ENCODE results near the gene NFIA.

NFIA gene

GRCh38 chr1:61067446-61068019 lies 14.8 kb upstream of the NFIA start:
- peaks cover 0 to 4% of the 10 kb centered on the region in 2 experiments for H3K4me1 ChIP-seq (ENCODE audit: control insufficient read depth in 1 of 2, insufficient read depth in 2 of 2, low read length in 2 of 2)
- no peak overlapping the region for H3K27ac ChIP-seq (ENCODE audit: low read depth, low read length)
- H3K79me1 ChIP-seq (ENCODE audit: low read length) = no peaks in the 10 kb centered on the region
- H4K8ac ChIP-seq (ENCODE audit: low read depth, low read length) = no peak overlapping the region
- no peaks in the 10 kb centered on the region for H3K27me3 ChIP-seq (ENCODE audit: insufficient read depth, low read length)
- DNase-seq = no peak
- no peak overlapping the region for H2BK120ac ChIP-seq (ENCODE audit: insufficient read depth, low read length, poor library complexity)
- no peak overlapping the region for H3K4me3 ChIP-seq (ENCODE audit: low read depth, low read length)
- H3K9me3 ChIP-seq (ENCODE audit: insufficient read depth, low read depth, low read length) = no peaks in the 10 kb centered on the region
- no peak overlapping the region for H2BK12ac ChIP-seq (ENCODE audit: low read length)
- no peak overlapping the region for H3K23ac ChIP-seq (ENCODE audit: low read length)
- H2AFZ ChIP-seq (ENCODE audit: insufficient read depth, low read length, poor library complexity) = no peak overlapping the region
- no peak overlapping the region for H3K4ac ChIP-seq (ENCODE audit: low read depth, low read length)
- WGBS (ENCODE audit: extremely low coverage, insufficient coverage, insufficient read length) = no CpG with 5 or more reads among the region's 4 CpGs
- no peak overlapping the region for H4K12ac ChIP-seq (ENCODE audit: low read depth, low read length)
- no peaks in the 10 kb centered on the region for H3K79me2 ChIP-seq (ENCODE audit: control insufficient read depth, insufficient read depth, low read length, poor library complexity)
- no peak overlapping the region for H2BK5ac ChIP-seq (ENCODE audit: low read depth, low read length, poor library complexity)
- H4K91ac ChIP-seq (ENCODE audit: low read depth, low read length) = no peak overlapping the region
- H3K4me2 ChIP-seq (ENCODE audit: low read length) = no peak overlapping the region
- H3K14ac ChIP-seq (ENCODE audit: low read length) = no peak overlapping the region
- no peaks in the 10 kb centered on the region for H3K36me3 ChIP-seq (ENCODE audit: control insufficient read depth in 1 of 2, insufficient read depth in 2 of 2, low read length in 2 of 2)
- no peak overlapping the region for H2AK5ac ChIP-seq (ENCODE audit: low read length)
- H3K18ac ChIP-seq (ENCODE audit: low read length) = no peak overlapping the region
- H3K9ac ChIP-seq (ENCODE audit: low read length) = no peak overlapping the region

GRCh38 chr1:61070054-61070453 lies 12.3 kb upstream of the NFIA start:
- H3K36me3 ChIP-seq (ENCODE audit: control insufficient read depth in 1 of 2, insufficient read depth in 2 of 2, low read length in 2 of 2) = no peaks in the 10 kb centered on the region
- no peaks in the 10 kb centered on the region for H3K79me1 ChIP-seq (ENCODE audit: low read length)
- no peak overlapping the region for H2AFZ ChIP-seq (ENCODE audit: insufficient read depth, low read length, poor library complexity)
- DNase-seq = no peak
- H3K4me3 ChIP-seq (ENCODE audit: low read depth, low read length) = no peak overlapping the region
- H2BK12ac ChIP-seq (ENCODE audit: low read length) = no peak overlapping the region
- WGBS (ENCODE audit: extremely low coverage, insufficient coverage, insufficient read length) = no CpG with 5 or more reads among the region's 4 CpGs
- peaks cover 0 to 4% of the 10 kb centered on the region in 2 experiments for H3K4me1 ChIP-seq (ENCODE audit: control insufficient read depth in 1 of 2, insufficient read depth in 2 of 2, low read length in 2 of 2)
- no peak overlapping the region for H3K9ac ChIP-seq (ENCODE audit: low read length)
- no peak overlapping the region for H3K4ac ChIP-seq (ENCODE audit: low read depth, low read length)
- H3K18ac ChIP-seq (ENCODE audit: low read length) = no peak overlapping the region
- no peak overlapping the region for H3K27ac ChIP-seq (ENCODE audit: low read depth, low read length)
- H3K27me3 ChIP-seq (ENCODE audit: insufficient read depth, low read length) = no peaks in the 10 kb centered on the region
- H4K12ac ChIP-seq (ENCODE audit: low read depth, low read length) = no peak overlapping the region
- no peaks in the 10 kb centered on the region for H3K9me3 ChIP-seq (ENCODE audit: insufficient read depth, low read depth, low read length)
- H2BK5ac ChIP-seq (ENCODE audit: low read depth, low read length, poor library complexity) = no peak overlapping the region
- no peaks in the 10 kb centered on the region for H3K79me2 ChIP-seq (ENCODE audit: control insufficient read depth, insufficient read depth, low read length, poor library complexity)
- H4K91ac ChIP-seq (ENCODE audit: low read depth, low read length) = no peak overlapping the region
- no peak overlapping the region for H3K4me2 ChIP-seq (ENCODE audit: low read length)
- no peak overlapping the region for H2BK120ac ChIP-seq (ENCODE audit: insufficient read depth, low read length, poor library complexity)
- H4K8ac ChIP-seq (ENCODE audit: low read depth, low read length) = no peak overlapping the region
- no peak overlapping the region for H2AK5ac ChIP-seq (ENCODE audit: low read length)
- no peak overlapping the region for H3K14ac ChIP-seq (ENCODE audit: low read length)
- no peak overlapping the region for H3K23ac ChIP-seq (ENCODE audit: low read length)

DNA sequence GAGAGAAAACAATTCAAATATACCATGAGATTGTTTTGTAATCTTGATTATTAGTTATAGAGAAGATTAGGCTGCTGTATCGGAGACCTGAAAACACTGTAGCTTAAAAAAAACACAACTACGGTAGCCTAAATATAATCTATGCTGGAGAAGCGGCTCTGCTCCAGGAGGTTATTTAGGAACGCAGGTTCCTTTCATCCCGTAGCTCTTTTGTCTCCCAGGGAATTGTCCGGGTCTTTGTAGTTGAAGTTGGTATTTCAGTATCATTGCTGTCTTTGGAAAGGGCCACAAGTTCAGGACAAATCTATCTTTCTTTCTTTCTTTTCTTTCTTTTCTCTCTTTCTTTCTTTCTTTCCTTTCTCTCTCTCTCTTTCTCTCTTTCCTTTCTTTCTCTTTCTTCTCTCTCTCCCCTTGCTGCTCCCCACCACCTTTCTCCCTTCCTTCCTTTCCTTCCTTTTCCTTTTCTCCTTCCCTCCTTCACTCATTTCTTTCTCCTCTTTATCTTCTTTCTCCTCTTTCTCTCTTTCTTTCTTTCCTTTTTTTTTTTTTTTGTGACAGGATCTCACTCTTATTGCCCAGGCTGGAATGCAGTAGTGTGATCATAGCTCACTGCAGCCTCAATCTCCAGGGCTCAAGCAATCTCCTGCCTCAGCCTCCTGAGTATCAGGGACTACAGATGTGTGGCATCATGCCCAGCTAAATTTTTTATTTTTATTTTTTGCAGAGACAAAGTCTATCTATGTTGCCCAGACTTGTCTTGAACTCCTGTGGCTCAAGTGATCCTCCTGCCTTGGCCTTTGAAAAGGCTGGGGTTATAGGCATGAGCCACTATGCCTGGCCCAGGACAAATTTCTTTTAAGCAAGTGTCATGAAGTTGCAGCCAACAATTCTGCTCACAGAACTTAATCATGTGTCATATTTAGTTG lies 10.9 kb upstream of the NFIA start:
- H3K79me2 ChIP-seq (ENCODE audit: control insufficient read depth, insufficient read depth, low read length, poor library complexity) = no peaks in the 10 kb centered on the region
- H3K14ac ChIP-seq (ENCODE audit: low read length) = no peak overlapping the region
- H3K4me1 ChIP-seq (ENCODE audit: control insufficient read depth in 1 of 2, insufficient read depth in 2 of 2, low read length in 2 of 2) = peaks cover 0 to 4% of the 10 kb centered on the region in 2 experiments
- no peak overlapping the region for H3K23ac ChIP-seq (ENCODE audit: low read length)
- no peak overlapping the region for H4K12ac ChIP-seq (ENCODE audit: low read depth, low read length)
- no peak overlapping the region for H2AK5ac ChIP-seq (ENCODE audit: low read length)
- H3K9ac ChIP-seq (ENCODE audit: low read length) = no peak overlapping the region
- no peak overlapping the region for H4K8ac ChIP-seq (ENCODE audit: low read depth, low read length)
- no peaks in the 10 kb centered on the region for H3K79me1 ChIP-seq (ENCODE audit: low read length)
- no peak overlapping the region for H2BK5ac ChIP-seq (ENCODE audit: low read depth, low read length, poor library complexity)
- no peak overlapping the region for H3K4me3 ChIP-seq (ENCODE audit: low read depth, low read length)
- H4K91ac ChIP-seq (ENCODE audit: low read depth, low read length) = no peak overlapping the region
- DNase-seq = no peak
- no peak overlapping the region for H3K4ac ChIP-seq (ENCODE audit: low read depth, low read length)
- WGBS (ENCODE audit: extremely low coverage, insufficient coverage, insufficient read length) = no CpG with 5 or more reads among the region's 6 CpGs
- no peak overlapping the region for H3K4me2 ChIP-seq (ENCODE audit: low read length)
- H3K27me3 ChIP-seq (ENCODE audit: insufficient read depth, low read length) = no peaks in the 10 kb centered on the region
- no peak overlapping the region for H2AFZ ChIP-seq (ENCODE audit: insufficient read depth, low read length, poor library complexity)
- H3K27ac ChIP-seq (ENCODE audit: low read depth, low read length) = no peak overlapping the region
- H2BK12ac ChIP-seq (ENCODE audit: low read length) = no peak overlapping the region
- no peak overlapping the region for H3K18ac ChIP-seq (ENCODE audit: low read length)
- no peaks in the 10 kb centered on the region for H3K9me3 ChIP-seq (ENCODE audit: insufficient read depth, low read depth, low read length)
- H3K36me3 ChIP-seq (ENCODE audit: control insufficient read depth in 1 of 2, insufficient read depth in 2 of 2, low read length in 2 of 2) = no peaks in the 10 kb centered on the region
- H2BK120ac ChIP-seq (ENCODE audit: insufficient read depth, low read length, poor library complexity) = no peak overlapping the region

- Histone ChIP-seq H3K4ac (ENCODE audit: low read depth, low read length) (no peak overlapping the region), H3K9me3 (ENCODE audit: insufficient read depth, low read depth, low read length) (no peaks in the 10 kb centered on the region), H2BK120ac (ENCODE audit: insufficient read depth, low read length, poor library complexity) (no peak overlapping the region), H3K4me1 (ENCODE audit: control insufficient read depth in 1 of 2, insufficient read depth in 2 of 2, low read length in 2 of 2) (no peaks in the 10 kb centered on the region), H3K79me2 (ENCODE audit: control insufficient read depth, insufficient read depth, low read length, poor library complexity) (no peaks in the 10 kb centered on the region), H2BK5ac (ENCODE audit: low read depth, low read length, poor library complexity) (no peak overlapping the region), H2AFZ (ENCODE audit: insufficient read depth, low read length, poor library complexity) (no peak overlapping the region), H3K4me2 (ENCODE audit: low read length) (no peak overlapping the region), H3K27ac (ENCODE audit: low read depth, low read length) (no peak overlapping the region), H3K9ac (ENCODE audit: low read length) (no peak overlapping the region), H3K79me1 (ENCODE audit: low read length) (no peaks in the 10 kb centered on the region), H4K12ac (ENCODE audit: low read depth, low read length) (no peak overlapping the region), H4K91ac (ENCODE audit: low read depth, low read length) (no peak overlapping the region), H4K8ac (ENCODE audit: low read depth, low read length) (no peak overlapping the region), H3K36me3 (ENCODE audit: control insufficient read depth in 1 of 2, insufficient read depth in 2 of 2, low read length in 2 of 2) (no peaks in the 10 kb centered on the region), H3K27me3 (ENCODE audit: insufficient read depth, low read length) (no peaks in the 10 kb centered on the region), H3K4me3 (ENCODE audit: low read depth, low read length) (no peak overlapping the region), H3K18ac (ENCODE audit: low read length) (no peak overlapping the region), H2BK12ac (ENCODE audit: low read length) (no peak overlapping the region), H3K14ac (ENCODE audit: low read length) (no peak overlapping the region), H2AK5ac (ENCODE audit: low read length) (no peak overlapping the region), H3K23ac (ENCODE audit: low read length) (no peak overlapping the region)
- no CpG with 5 or more reads among the region's 5 CpGs for WGBS (ENCODE audit: extremely low coverage, insufficient coverage, insufficient read length)
- peak; percentile 66 to 79 for DNase-seq
Measured at GRCh38 chr1:61073871-61074270, 8.5 kb upstream of the NFIA start.

Data from trophoblast cell (in vitro differentiated cells and primary cell).